ENCODE results near the gene HS6ST2.

Gene HS6ST2

GRCh38 chrX:132820675-132821074 is 137.8 kb downstream of the HS6ST2 start:
- no peak overlapping the region for H3K27ac ChIP-seq (ENCODE audit: low read length)
- H3K27me3 ChIP-seq (ENCODE audit: low read depth, low read length) = no peaks in the 10 kb centered on the region
- no peaks in the 10 kb centered on the region for H3K4me1 ChIP-seq (ENCODE audit: control insufficient read depth in 1 of 2, insufficient read depth in 2 of 2, low read length in 2 of 2)
- H3K4me3 ChIP-seq (ENCODE audit: low read depth in 1 of 2, low read length in 2 of 2) = no peak overlapping the region
- no peaks in the 10 kb centered on the region for H3K36me3 ChIP-seq (ENCODE audit: control insufficient read depth in 1 of 2, insufficient read depth in 2 of 2, low read length in 2 of 2)
- H3K9me3 ChIP-seq (ENCODE audit: control insufficient read depth in 1 of 2, low read length in 2 of 2) = no peaks in the 10 kb centered on the region

GRCh38 chrX:132819711-132820264 is 138.6 kb downstream of the HS6ST2 start:
- no peaks in the 10 kb centered on the region for H3K27me3 ChIP-seq (ENCODE audit: low read depth, low read length)
- no peak overlapping the region for H3K4me3 ChIP-seq (ENCODE audit: low read depth in 1 of 2, low read length in 2 of 2)
- no peak overlapping the region for H3K27ac ChIP-seq (ENCODE audit: low read length)
- H3K36me3 ChIP-seq (ENCODE audit: control insufficient read depth in 1 of 2, insufficient read depth in 2 of 2, low read length in 2 of 2) = no peaks in the 10 kb centered on the region
- no peaks in the 10 kb centered on the region for H3K9me3 ChIP-seq (ENCODE audit: control insufficient read depth in 1 of 2, low read length in 2 of 2)
- no peaks in the 10 kb centered on the region for H3K4me1 ChIP-seq (ENCODE audit: control insufficient read depth in 1 of 2, insufficient read depth in 2 of 2, low read length in 2 of 2)

- no peaks in the 10 kb centered on the region for H3K27me3 ChIP-seq (ENCODE audit: low read depth, low read length)
- no peaks in the 10 kb centered on the region for H3K9me3 ChIP-seq (ENCODE audit: control insufficient read depth in 1 of 2, low read length in 2 of 2)
- H3K4me1 ChIP-seq (ENCODE audit: control insufficient read depth in 1 of 2, insufficient read depth in 2 of 2, low read length in 2 of 2) = no peaks in the 10 kb centered on the region
- H3K27ac ChIP-seq (ENCODE audit: low read length) = no peak overlapping the region
- H3K4me3 ChIP-seq (ENCODE audit: low read depth in 1 of 2, low read length in 2 of 2) = no peak overlapping the region
- H3K36me3 ChIP-seq (ENCODE audit: control insufficient read depth in 1 of 2, insufficient read depth in 2 of 2, low read length in 2 of 2) = no peaks in the 10 kb centered on the region
These were observed 139.8 kb downstream of the HS6ST2 start for GRCh38 chrX:132818638-132819037.

GRCh38 chrX:132815643-132816042 is 142.8 kb downstream of the HS6ST2 start:
- H3K27me3 ChIP-seq (ENCODE audit: low read depth, low read length) = no peaks in the 10 kb centered on the region
- no peaks in the 10 kb centered on the region for H3K9me3 ChIP-seq (ENCODE audit: control insufficient read depth in 1 of 2, low read length in 2 of 2)
- H3K4me1 ChIP-seq (ENCODE audit: control insufficient read depth in 1 of 2, insufficient read depth in 2 of 2, low read length in 2 of 2) = no peaks in the 10 kb centered on the region
- no peaks in the 10 kb centered on the region for H3K36me3 ChIP-seq (ENCODE audit: control insufficient read depth in 1 of 2, insufficient read depth in 2 of 2, low read length in 2 of 2)
- H3K27ac ChIP-seq (ENCODE audit: low read length) = no peak overlapping the region
- no peak overlapping the region for H3K4me3 ChIP-seq (ENCODE audit: low read depth in 1 of 2, low read length in 2 of 2)

GRCh38 chrX:132810964-132811712 is 147.3 kb downstream of the HS6ST2 start:
- Histone ChIP-seq H3K27ac (ENCODE audit: low read length) (no peak overlapping the region), H3K4me3 (ENCODE audit: low read depth in 1 of 2, low read length in 2 of 2) (no peak overlapping the region), H3K36me3 (ENCODE audit: control insufficient read depth in 1 of 2, insufficient read depth in 2 of 2, low read length in 2 of 2) (no peaks in the 10 kb centered on the region), H3K4me1 (ENCODE audit: control insufficient read depth in 1 of 2, insufficient read depth in 2 of 2, low read length in 2 of 2) (no peaks in the 10 kb centered on the region), H3K27me3 (ENCODE audit: low read depth, low read length) (no peaks in the 10 kb centered on the region), H3K9me3 (ENCODE audit: control insufficient read depth in 1 of 2, low read length in 2 of 2) (no peaks in the 10 kb centered on the region)

GRCh38 chrX:132810488-132810887 is 147.9 kb downstream of the HS6ST2 start:
- Histone ChIP-seq H3K4me1 (ENCODE audit: control insufficient read depth in 1 of 2, insufficient read depth in 2 of 2, low read length in 2 of 2) (no peaks in the 10 kb centered on the region), H3K36me3 (ENCODE audit: control insufficient read depth in 1 of 2, insufficient read depth in 2 of 2, low read length in 2 of 2) (no peaks in the 10 kb centered on the region), H3K4me3 (ENCODE audit: low read depth in 1 of 2, low read length in 2 of 2) (no peak overlapping the region), H3K9me3 (ENCODE audit: control insufficient read depth in 1 of 2, low read length in 2 of 2) (no peaks in the 10 kb centered on the region), H3K27ac (ENCODE audit: low read length) (no peak overlapping the region), H3K27me3 (ENCODE audit: low read depth, low read length) (no peaks in the 10 kb centered on the region)

- H3K9me3 ChIP-seq (ENCODE audit: control insufficient read depth in 1 of 2, low read length in 2 of 2) = no peaks in the 10 kb centered on the region
- no peak overlapping the region for H3K27ac ChIP-seq (ENCODE audit: low read length)
- no peak overlapping the region for H3K4me3 ChIP-seq (ENCODE audit: low read depth in 1 of 2, low read length in 2 of 2)
- no peaks in the 10 kb centered on the region for H3K4me1 ChIP-seq (ENCODE audit: control insufficient read depth in 1 of 2, insufficient read depth in 2 of 2, low read length in 2 of 2)
- H3K27me3 ChIP-seq (ENCODE audit: low read depth, low read length) = no peaks in the 10 kb centered on the region
- H3K36me3 ChIP-seq (ENCODE audit: control insufficient read depth in 1 of 2, insufficient read depth in 2 of 2, low read length in 2 of 2) = no peaks in the 10 kb centered on the region
These were observed 148.8 kb downstream of the HS6ST2 start for GRCh38 chrX:132809581-132809980.

GRCh38 chrX:132807411-132808030 is 150.9 kb downstream of the HS6ST2 start:
- Histone ChIP-seq H3K36me3 (ENCODE audit: control insufficient read depth in 1 of 2, insufficient read depth in 2 of 2, low read length in 2 of 2) (no peaks in the 10 kb centered on the region), H3K27me3 (ENCODE audit: low read depth, low read length) (no peaks in the 10 kb centered on the region), H3K27ac (ENCODE audit: low read length) (no peak overlapping the region), H3K4me3 (ENCODE audit: low read depth in 1 of 2, low read length in 2 of 2) (no peak overlapping the region), H3K9me3 (ENCODE audit: control insufficient read depth in 1 of 2, low read length in 2 of 2) (no peaks in the 10 kb centered on the region), H3K4me1 (ENCODE audit: control insufficient read depth in 1 of 2, insufficient read depth in 2 of 2, low read length in 2 of 2) (no peaks in the 10 kb centered on the region)

- H3K4me1 ChIP-seq (ENCODE audit: control insufficient read depth in 1 of 2, insufficient read depth in 2 of 2, low read length in 2 of 2) = no peaks in the 10 kb centered on the region
- H3K9me3 ChIP-seq (ENCODE audit: control insufficient read depth in 1 of 2, low read length in 2 of 2) = no peaks in the 10 kb centered on the region
- no peaks in the 10 kb centered on the region for H3K27me3 ChIP-seq (ENCODE audit: low read depth, low read length)
- H3K27ac ChIP-seq (ENCODE audit: low read length) = no peak overlapping the region
- H3K4me3 ChIP-seq (ENCODE audit: low read depth in 1 of 2, low read length in 2 of 2) = no peak overlapping the region
- H3K36me3 ChIP-seq (ENCODE audit: control insufficient read depth in 1 of 2, insufficient read depth in 2 of 2, low read length in 2 of 2) = no peaks in the 10 kb centered on the region
These were observed 156.4 kb downstream of the HS6ST2 start for GRCh38 chrX:132802033-132802432.

GRCh38 chrX:132795181-132795580 is 163.2 kb downstream of the HS6ST2 start:
- Histone ChIP-seq H3K4me1 (ENCODE audit: control insufficient read depth in 1 of 2, insufficient read depth in 2 of 2, low read length in 2 of 2) (no peaks in the 10 kb centered on the region), H3K4me3 (ENCODE audit: low read depth in 1 of 2, low read length in 2 of 2) (no peak overlapping the region), H3K36me3 (ENCODE audit: control insufficient read depth in 1 of 2, insufficient read depth in 2 of 2, low read length in 2 of 2) (no peaks in the 10 kb centered on the region), H3K27me3 (ENCODE audit: low read depth, low read length) (no peaks in the 10 kb centered on the region), H3K9me3 (ENCODE audit: control insufficient read depth in 1 of 2, low read length in 2 of 2) (no peaks in the 10 kb centered on the region), H3K27ac (ENCODE audit: low read length) (no peak overlapping the region)

GRCh38 chrX:132791714-132792113 is 166.7 kb downstream of the HS6ST2 start:
- Histone ChIP-seq H3K27me3 (ENCODE audit: low read depth, low read length) (no peaks in the 10 kb centered on the region), H3K4me1 (ENCODE audit: control insufficient read depth in 1 of 2, insufficient read depth in 2 of 2, low read length in 2 of 2) (no peaks in the 10 kb centered on the region), H3K27ac (ENCODE audit: low read length) (no peak overlapping the region), H3K4me3 (ENCODE audit: low read depth in 1 of 2, low read length in 2 of 2) (no peak overlapping the region), H3K9me3 (ENCODE audit: control insufficient read depth in 1 of 2, low read length in 2 of 2) (no peaks in the 10 kb centered on the region), H3K36me3 (ENCODE audit: control insufficient read depth in 1 of 2, insufficient read depth in 2 of 2, low read length in 2 of 2) (no peaks in the 10 kb centered on the region)

All from muscle layer of duodenum (tissue), 2 donors.